ENCODE measurements around the gene ZCCHC4. TPM values are rescaled to one million over a fixed set of nuclear protein-coding genes. Genes with fewer than 3 reads are reported as not detected.

ZCCHC4 gene
- total RNA-seq, 1 experiment from 2014 or later: 12.3 TPM

GRCh38 chr4:25406081-25406692 lies 93.6 kb downstream of the ZCCHC4 start:
- TF ChIP-seq RAD21 (IDR thresholded peaks at IDR 0.05; ENCODE audit: low read depth): no peak
- no peak for TF ChIP-seq ZBTB33 (IDR thresholded peaks at IDR 0.05; ENCODE audit: extremely low read depth, insufficient replicate concordance, low read length)
- no peak for TF ChIP-seq POLR2AphosphoS5 (IDR thresholded peaks at IDR 0.05; ENCODE audit: low read depth, low read length)
- TF ChIP-seq MAX (IDR thresholded peaks at IDR 0.05): no peak
- TF ChIP-seq FOSL1 (IDR thresholded peaks at IDR 0.05; ENCODE audit: low read depth): no peak
- TF ChIP-seq TCF7L2 (IDR thresholded peaks at IDR 0.05; ENCODE audit: borderline replicate concordance, extremely low read depth, insufficient read depth, insufficient read length): no peak
- TF ChIP-seq ATF3 (IDR thresholded peaks at IDR 0.05): no peak
- TF ChIP-seq CTCF (IDR thresholded peaks at IDR 0.05 in 2 of 3, conservative IDR thresholded peaks at IDR 0.05 in 1 of 3; ENCODE audit: borderline replicate concordance in 1 of 3, insufficient read depth in 1 of 3, low read depth in 2 of 3, low read length in 2 of 3): no peak
- no peak for TF ChIP-seq YY1 (IDR thresholded peaks at IDR 0.05; ENCODE audit: extremely low read depth, insufficient replicate concordance, low read depth, low read length)
- TF ChIP-seq JUND (IDR thresholded peaks at IDR 0.05): no peak
- no peak for TF ChIP-seq SRF (IDR thresholded peaks at IDR 0.05; ENCODE audit: low read depth)
- no peak for TF ChIP-seq ZFX (IDR thresholded peaks at IDR 0.05)
- no peak for TF ChIP-seq SIN3A (IDR thresholded peaks at IDR 0.05; ENCODE audit: low read depth)
- no peak for TF ChIP-seq EZH2phosphoT487 (IDR thresholded peaks at IDR 0.05; ENCODE audit: borderline replicate concordance)
- no peak for TF ChIP-seq ZNF274 (IDR thresholded peaks at IDR 0.05; ENCODE audit: low read depth, low read length)
- no peak for TF ChIP-seq EGR1 (IDR thresholded peaks at IDR 0.05; ENCODE audit: low read depth)
- no peak for TF ChIP-seq CBX3 (IDR thresholded peaks at IDR 0.05; ENCODE audit: low read depth)
- ChIA-PET POLR2A (no interaction called here), RAD21 (ENCODE audit: low non-redundant PET in 1 of 2, low total read pairs in 2 of 2, uncharacterized antibody in 2 of 2, unreplicated experiment in 2 of 2) (no interaction called here), CTCF (no interaction called here)
- no peaks in the 10 kb centered on the region for H3K4me1 ChIP-seq (ENCODE audit: control insufficient read depth in 1 of 2, insufficient read depth in 2 of 2, low read length in 2 of 2)
- peaks cover 24 to 31% of the 10 kb centered on the region in 2 experiments; a peak in 3 of 4 replicates for H3K36me3 ChIP-seq (ENCODE audit: control insufficient read depth in 1 of 2, insufficient read depth in 2 of 2, low read length in 2 of 2)
- H3K79me2 ChIP-seq (ENCODE audit: insufficient read depth, low read length): no peaks in the 10 kb centered on the region
- BruUV-seq (replicated peaks): no TSS peak
- DNase-seq (ENCODE audit: low read depth, low spot score) (no peak), ATAC-seq (no peak)
- intact Hi-C loops (cut with micrococcal nuclease): no loop called here
- H3K9me2 ChIP-seq (ENCODE audit: insufficient read depth): no peaks in the 10 kb centered on the region
- H3K4me2 ChIP-seq (ENCODE audit: low read length): no peak overlapping the region
- no peaks in the 10 kb centered on the region for H4K20me1 ChIP-seq (ENCODE audit: insufficient read depth)
- no peak overlapping the region for H3K27ac ChIP-seq (ENCODE audit: low read depth, low read length)
- H3K27me3 ChIP-seq (ENCODE audit: insufficient read depth, low read length): no peaks in the 10 kb centered on the region
- H2AFZ ChIP-seq (ENCODE audit: low read depth, low read length, poor library complexity, severe bottlenecking): no peak overlapping the region
- H3K9ac ChIP-seq (ENCODE audit: low read length): no peak overlapping the region
- H3K4me3 ChIP-seq (replicated peaks in 1 of 2; ENCODE audit: low read depth in 1 of 2, low read length in 2 of 2): no peak overlapping the region
- H3K9me3 ChIP-seq (ENCODE audit: control insufficient read depth in 1 of 2, insufficient read depth in 1 of 2, low read depth in 1 of 2, low read length in 2 of 2): no peaks in the 10 kb centered on the region
